GM13976 (cell line): ENCODE measurements around the gene ARRDC1.

ENCODE experiments used
- DNase-seq: peaks from one replicate; pipeline ENCODE4 v3.0.0; 2012; ENCODE audit warnings: low spot score
- in situ Hi-C: fragments of 300-500 bp; cut with MboI; formaldehyde crosslinking; loops from one replicate; pipeline ENCODE4 v1.12.0; 2022; ENCODE audit warnings: low sequenced_read_pairs, mixed read lengths, inconsistent platforms; ENCODE audit not compliant: unreplicated experiment
- TF ChIP-seq, protein P1 (sequence below): IDR thresholded peaks from 2 replicates; pipeline ENCODE4 v1.5.1; 2012; ENCODE audit warnings: borderline replicate concordance, mild to moderate bottlenecking; ENCODE audit not compliant: insufficient read depth; ENCODE audit errors: extremely low read depth, missing control alignments, control extremely low read depth

ARRDC1 gene

DNA sequence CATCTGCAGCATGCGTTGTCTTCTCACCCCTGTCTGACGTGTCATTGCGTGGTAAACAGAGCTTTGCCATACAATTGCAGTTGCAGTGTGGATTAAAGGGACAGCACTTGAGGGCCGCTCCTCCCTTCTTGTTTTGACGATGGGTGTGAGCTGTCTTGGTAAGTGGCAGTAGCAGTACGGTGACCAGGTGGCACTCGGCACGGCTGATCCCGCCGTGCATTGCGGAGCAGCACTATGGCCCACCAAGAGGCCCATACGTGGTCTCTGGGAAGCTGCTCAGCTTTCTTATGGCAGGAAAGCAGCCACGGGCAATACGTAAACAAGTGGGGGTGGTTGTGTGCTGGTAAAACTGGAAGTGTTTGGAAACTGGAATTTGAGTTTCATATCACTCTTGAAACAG lies 38.4 kb downstream of the ARRDC1 start:
- TF ChIP-seq, protein P1, sequence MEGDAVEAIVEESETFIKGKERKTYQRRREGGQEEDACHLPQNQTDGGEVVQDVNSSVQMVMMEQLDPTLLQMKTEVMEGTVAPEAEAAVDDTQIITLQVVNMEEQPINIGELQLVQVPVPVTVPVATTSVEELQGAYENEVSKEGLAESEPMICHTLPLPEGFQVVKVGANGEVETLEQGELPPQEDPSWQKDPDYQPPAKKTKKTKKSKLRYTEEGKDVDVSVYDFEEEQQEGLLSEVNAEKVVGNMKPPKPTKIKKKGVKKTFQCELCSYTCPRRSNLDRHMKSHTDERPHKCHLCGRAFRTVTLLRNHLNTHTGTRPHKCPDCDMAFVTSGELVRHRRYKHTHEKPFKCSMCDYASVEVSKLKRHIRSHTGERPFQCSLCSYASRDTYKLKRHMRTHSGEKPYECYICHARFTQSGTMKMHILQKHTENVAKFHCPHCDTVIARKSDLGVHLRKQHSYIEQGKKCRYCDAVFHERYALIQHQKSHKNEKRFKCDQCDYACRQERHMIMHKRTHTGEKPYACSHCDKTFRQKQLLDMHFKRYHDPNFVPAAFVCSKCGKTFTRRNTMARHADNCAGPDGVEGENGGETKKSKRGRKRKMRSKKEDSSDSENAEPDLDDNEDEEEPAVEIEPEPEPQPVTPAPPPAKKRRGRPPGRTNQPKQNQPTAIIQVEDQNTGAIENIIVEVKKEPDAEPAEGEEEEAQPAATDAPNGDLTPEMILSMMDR, result no peak
- in situ Hi-C loops, result no loop called here
- DNase-seq, result no peak

DNA sequence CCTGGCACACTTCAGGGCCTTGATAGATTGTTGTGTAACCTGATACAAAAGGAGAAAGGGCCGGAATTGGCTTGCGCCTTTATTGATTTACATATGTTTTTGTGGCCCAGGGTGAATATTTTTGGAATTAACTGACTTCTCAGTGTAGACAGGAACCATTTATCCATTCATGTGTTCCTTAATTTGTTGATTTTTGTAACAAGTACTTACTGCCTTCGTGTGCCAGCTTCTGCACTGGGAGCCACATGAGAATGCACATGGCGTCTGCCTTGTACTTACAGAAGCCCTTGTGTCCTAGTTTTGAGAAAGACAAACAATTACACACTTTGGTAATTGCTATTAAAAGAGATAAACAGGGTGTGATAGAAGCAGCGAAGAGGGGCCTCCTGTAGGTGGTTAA lies 39.7 kb downstream of the ARRDC1 start:
- DNase-seq, result no peak
- in situ Hi-C loops, result no loop called here
- TF ChIP-seq, protein P1, result no peak

DNA sequence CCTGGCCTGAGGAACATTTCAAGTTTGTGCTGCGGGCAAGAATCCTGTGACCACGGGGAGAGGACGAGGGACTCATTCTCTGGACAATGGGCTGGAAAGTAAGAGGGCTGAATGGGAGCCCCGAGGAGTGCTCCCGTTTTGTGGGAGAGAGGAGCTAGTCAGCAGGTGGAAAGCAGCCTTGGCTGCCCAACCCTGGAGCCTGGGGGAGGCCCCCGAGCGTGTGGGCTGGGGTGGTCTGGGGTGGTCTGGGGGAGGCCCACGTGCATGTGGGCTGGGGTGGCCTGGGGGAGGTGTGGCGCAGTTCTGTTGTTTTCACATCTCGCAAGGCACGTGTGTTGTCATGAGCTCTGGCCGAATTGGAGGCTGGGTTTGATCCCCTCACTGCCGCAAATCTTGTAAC lies 40.9 kb downstream of the ARRDC1 start:
- in situ Hi-C loops, result no loop called here
- no peak for DNase-seq
- TF ChIP-seq, protein P1, result no peak

DNA sequence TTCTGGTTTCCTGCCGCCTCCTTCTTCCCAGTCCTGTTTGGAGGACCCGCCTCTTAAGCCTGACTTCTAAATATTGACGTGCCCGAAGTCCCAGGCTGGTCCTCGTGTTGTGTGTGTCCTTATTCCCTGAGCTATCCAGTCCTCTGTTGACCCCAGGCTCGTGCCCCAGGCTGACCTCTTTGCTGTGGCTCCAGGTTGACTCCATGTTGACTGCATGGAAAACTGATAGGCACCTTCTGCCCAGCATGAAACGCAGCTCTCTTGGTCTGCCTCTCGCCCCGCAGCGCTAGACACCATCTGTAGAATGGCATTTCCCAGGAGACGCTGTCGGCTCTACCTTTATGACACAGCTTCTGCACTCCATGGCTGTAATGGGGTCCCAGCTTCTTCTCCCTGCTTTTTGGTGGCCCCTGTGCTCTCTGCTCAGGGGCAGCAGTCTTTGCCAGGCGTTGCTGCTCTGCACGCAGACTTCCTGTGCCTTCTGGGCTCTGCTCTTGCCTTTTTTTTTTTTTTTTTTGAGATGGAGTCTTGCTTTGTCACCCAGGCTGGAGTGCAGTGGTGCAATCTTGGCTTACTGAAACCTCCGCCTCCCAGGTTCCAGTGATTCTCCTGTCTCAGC lies 41.7 kb downstream of the ARRDC1 start:
- in situ Hi-C loops, result no loop called here
- TF ChIP-seq, protein P1, result no peak
- no peak for DNase-seq

DNA sequence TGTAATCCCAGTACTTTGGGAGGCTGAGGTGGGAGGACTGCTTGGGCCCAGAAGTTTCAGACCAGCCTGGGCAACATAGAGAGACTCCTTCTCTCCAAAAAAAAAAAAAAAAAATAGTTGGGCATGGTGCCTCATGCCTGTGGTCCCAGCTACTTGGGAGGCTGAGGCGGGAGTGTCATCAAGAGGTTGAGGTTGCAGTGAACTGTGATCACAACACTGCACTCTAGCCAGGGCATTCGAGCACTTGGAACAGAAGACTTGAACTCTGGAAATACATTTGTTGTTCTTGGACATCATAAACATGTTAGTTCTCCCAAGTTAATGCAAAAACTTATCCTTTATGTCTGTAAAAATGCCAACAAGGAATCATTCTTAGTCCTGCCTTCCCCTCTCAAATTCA lies 42.9 kb downstream of the ARRDC1 start:
- DNase-seq, result no peak
- in situ Hi-C loops, result no loop called here
- TF ChIP-seq, protein P1, result no peak

DNA sequence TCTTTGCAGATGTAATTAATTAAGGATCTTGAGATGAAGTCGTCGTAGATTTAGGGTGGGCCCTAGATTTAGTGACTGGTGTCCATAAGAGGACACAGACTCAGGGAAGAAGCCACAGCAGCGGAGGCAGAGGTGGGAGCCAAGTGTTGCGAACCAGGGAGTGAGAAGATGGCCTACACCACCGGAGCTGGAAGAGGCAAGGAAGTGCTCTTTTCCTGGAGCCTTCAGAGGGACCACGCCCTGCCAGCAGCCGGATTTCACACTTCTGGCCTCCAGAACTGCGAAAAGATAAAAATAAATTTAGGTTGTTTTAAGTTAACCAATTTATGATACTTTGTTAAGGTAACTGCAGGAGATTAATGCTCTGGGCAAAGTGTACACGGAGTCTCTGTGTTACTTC lies 44.1 kb downstream of the ARRDC1 start:
- in situ Hi-C loops, result no loop called here
- TF ChIP-seq, protein P1, result no peak
- no peak for DNase-seq
